HL-60/S4 treated with phorbol 12-myristate 13-acetate at 8.2 ng/mL for 4 days and 3 days (cell line): Measurements from ENCODE around the gene KLB.
"Not testable (repeated sequence)": the region's sequence is repeated elsewhere in the genome, so short reads cannot be mapped to it uniquely, and the experiment has no call there.

Source experiments
- in situ Hi-C: fragments of 300-500 bp; cut with MboI; formaldehyde crosslinking; loops from 2 replicates; pipeline ENCODE4 v1.15.0; 2022; ENCODE audit warnings: low sequenced_read_pairs

The KLB gene

GRCh38 chr4:39425297-39425696, 18.6 kb downstream of the KLB start:
- in situ Hi-C loops, result not testable (repeated sequence)

- in situ Hi-C loops, result no loop called here
Observed at GRCh38 chr4:39426728-39427127, 20.0 kb downstream of the KLB start.

GRCh38 chr4:39427520-39428114, 20.9 kb downstream of the KLB start:
- in situ Hi-C loops, result no loop called here

GRCh38 chr4:39429476-39430334, 23.0 kb downstream of the KLB start:
- in situ Hi-C loops, result no loop called here

- in situ Hi-C loops, result no loop called here
Observed at GRCh38 chr4:39433878-39434492, 27.3 kb downstream of the KLB start.

GRCh38 chr4:39435659-39436563, 29.2 kb downstream of the KLB start:
- in situ Hi-C loops, result no loop called here

GRCh38 chr4:39441593-39441992, 34.9 kb downstream of the KLB start:
- in situ Hi-C loops, result no loop called here

GRCh38 chr4:39442998-39443397, 36.3 kb downstream of the KLB start:
- in situ Hi-C loops, result no loop called here

- in situ Hi-C loops, result no loop called here
Observed at GRCh38 chr4:39446483-39446841, 39.7 kb downstream of the KLB start.

GRCh38 chr4:39446842-39447573, 40.3 kb downstream of the KLB start:
- in situ Hi-C loops, result no loop called here

- in situ Hi-C loops, result no loop called here
Observed at GRCh38 chr4:39450618-39451017, 43.9 kb downstream of the KLB start.

- in situ Hi-C loops, result no loop called here
Observed at GRCh38 chr4:39451423-39452023, 44.8 kb downstream of the KLB start.

GRCh38 chr4:39452153-39452859, 45.6 kb downstream of the KLB start:
- in situ Hi-C loops, result no loop called here

GRCh38 chr4:39452860-39453587, 46.3 kb downstream of the KLB start:
- in situ Hi-C loops, result no loop called here

GRCh38 chr4:39453738-39454137, 47.0 kb downstream of the KLB start:
- in situ Hi-C loops, result no loop called here

GRCh38 chr4:39455486-39455885, 48.8 kb downstream of the KLB start:
- in situ Hi-C loops, result no loop called here

GRCh38 chr4:39456946-39457763, 50.4 kb downstream of the KLB start:
- in situ Hi-C loops, result no loop called here

GRCh38 chr4:39458161-39458504, 51.4 kb downstream of the KLB start:
- in situ Hi-C loops, result not testable (repeated sequence)
